Cortex of kidney (tissue), 1 donor: ENCODE data around the gene MGLL.

Experiments
- DNase-seq: peaks from one replicate; lab custom pipeline; 2025; lab: John Stamatoyannopoulos, UW

MGLL gene

GRCh38 chr3:127774647-127775046 lies 47.7 kb downstream of the MGLL start:
- DNase-seq = no peak

GRCh38 chr3:127773752-127774395 lies 48.4 kb downstream of the MGLL start:
- DNase-seq = no peak

GRCh38 chr3:127772827-127773751 lies 49.2 kb downstream of the MGLL start:
- DNase-seq = no peak

- DNase-seq = no peak
Measured at GRCh38 chr3:127772273-127772672, 50.0 kb downstream of the MGLL start.

GRCh38 chr3:127771746-127772145 lies 50.6 kb downstream of the MGLL start:
- no peak for DNase-seq

- DNase-seq = no peak
Measured at GRCh38 chr3:127770671-127771355, 51.5 kb downstream of the MGLL start.

GRCh38 chr3:127769284-127770081 lies 52.8 kb downstream of the MGLL start:
- DNase-seq = no peak

- no peak for DNase-seq
Measured at GRCh38 chr3:127768346-127769008, 53.8 kb downstream of the MGLL start.

GRCh38 chr3:127767126-127767525 lies 55.2 kb downstream of the MGLL start:
- DNase-seq = no peak

GRCh38 chr3:127765735-127766134 lies 56.6 kb downstream of the MGLL start:
- no peak for DNase-seq

GRCh38 chr3:127764841-127765362 lies 57.4 kb downstream of the MGLL start:
- DNase-seq = no peak

GRCh38 chr3:127764301-127764700 lies 58.0 kb downstream of the MGLL start:
- no peak for DNase-seq

- DNase-seq = no peak
Measured at GRCh38 chr3:127763816-127764215, 58.5 kb downstream of the MGLL start.

- no peak for DNase-seq
Measured at GRCh38 chr3:127763337-127763736, 59.0 kb downstream of the MGLL start.

GRCh38 chr3:127762787-127763105 lies 59.6 kb downstream of the MGLL start:
- no peak for DNase-seq

GRCh38 chr3:127762077-127762786 lies 60.1 kb downstream of the MGLL start:
- DNase-seq = no peak

- no peak for DNase-seq
Measured at GRCh38 chr3:127761441-127761801, 60.9 kb downstream of the MGLL start.

GRCh38 chr3:127760791-127761440 lies 61.4 kb downstream of the MGLL start:
- no peak for DNase-seq

- no peak for DNase-seq
Measured at GRCh38 chr3:127760361-127760760, 62.0 kb downstream of the MGLL start.

- no peak for DNase-seq
Measured at GRCh38 chr3:127759826-127760225, 62.5 kb downstream of the MGLL start.
